IPS-NIHi7 (cell line): ENCODE data around the gene SLC39A9.
"Not testable (repeated sequence)": the region's sequence is repeated elsewhere in the genome, so short reads cannot be mapped to it uniquely, and the experiment has no call there.

ENCODE experiments used
- DNase-seq: peaks from one replicate; pipeline ENCODE4 v3.0.0; 2012; ENCODE audit warnings: mixed read lengths; ENCODE audit errors: extremely low spot score

The SLC39A9 gene

DNA sequence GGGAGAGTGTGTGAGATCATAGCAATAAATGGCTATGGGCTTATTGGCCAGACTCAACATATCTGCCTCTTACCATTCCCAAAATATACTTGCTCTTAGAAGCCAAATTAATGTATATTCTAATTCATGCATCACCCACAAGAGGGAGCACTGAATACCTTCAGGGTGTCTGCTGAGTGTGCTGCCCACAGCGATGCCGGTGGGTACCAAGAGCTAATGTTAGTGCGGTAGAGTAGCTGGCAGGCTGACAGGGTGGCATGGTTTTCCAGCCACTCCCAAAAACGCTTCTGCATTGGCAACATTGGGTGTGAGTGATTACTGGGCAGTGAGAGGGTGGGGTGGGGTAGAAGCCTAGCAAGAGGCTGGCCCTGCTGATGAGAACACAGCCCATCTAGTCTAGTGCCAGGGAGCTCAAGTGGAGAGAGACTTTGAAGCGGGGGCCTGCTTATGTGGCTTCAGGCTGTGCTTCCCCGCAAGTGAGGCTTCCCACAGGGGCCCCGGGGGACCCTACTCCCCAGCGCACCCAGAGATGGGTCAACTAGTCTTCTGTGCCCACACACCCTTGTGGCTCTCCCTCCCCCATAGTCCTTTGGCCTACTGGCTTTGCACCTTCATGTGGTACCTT, 76.8 kb downstream of the SLC39A9 start:
- peak; percentile 30 for DNase-seq

DNA sequence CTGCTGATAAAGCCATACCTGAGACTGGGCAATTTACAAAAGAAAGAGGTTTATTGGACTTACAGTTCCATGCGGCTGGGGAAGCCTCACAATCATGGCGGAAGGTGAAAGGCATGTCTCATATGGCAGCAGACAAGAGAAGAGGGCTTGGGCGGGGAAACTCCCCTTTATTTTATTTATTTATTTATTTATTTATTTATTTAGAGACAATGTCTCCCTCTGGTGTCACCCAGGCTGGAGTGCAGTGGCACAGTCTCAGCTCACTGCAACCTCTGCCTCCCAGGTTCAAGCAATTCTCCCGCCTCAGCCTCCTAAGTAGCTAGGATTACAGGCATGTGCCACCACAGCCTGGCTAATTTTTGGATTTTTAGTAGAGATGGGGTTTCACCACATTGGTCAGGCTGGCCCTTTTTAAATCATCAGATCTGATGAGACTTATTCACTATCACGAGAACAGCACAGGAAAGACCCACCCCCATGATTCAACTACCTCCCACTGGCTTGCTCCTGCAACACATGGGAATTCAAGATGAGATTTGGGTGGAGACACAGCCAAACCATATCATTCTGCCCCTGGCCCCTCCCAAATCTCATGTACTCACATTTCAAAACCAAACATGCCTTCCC, 78.4 kb downstream of the SLC39A9 start:
- DNase-seq = not testable (repeated sequence)

DNA sequence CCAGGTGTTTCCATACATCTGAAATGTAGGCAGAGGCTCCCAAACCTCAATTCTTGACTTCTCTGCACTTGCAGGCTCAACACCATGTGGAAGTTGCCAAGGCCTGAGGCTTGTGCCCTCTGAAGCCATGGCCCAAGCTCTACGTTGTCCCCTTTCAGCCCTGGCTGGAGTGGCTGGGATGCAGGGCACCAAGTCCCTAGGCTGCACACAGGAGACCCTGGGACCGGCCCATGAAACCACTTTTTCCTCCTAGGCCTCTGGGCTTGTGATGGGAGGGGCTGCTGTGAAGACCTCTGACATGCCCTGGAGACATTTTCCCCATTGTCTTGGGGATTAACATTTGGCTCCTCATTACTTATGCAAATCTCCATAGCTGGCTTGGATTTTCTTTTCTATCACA, 79.6 kb downstream of the SLC39A9 start:
- DNase-seq = not testable (repeated sequence)

DNA sequence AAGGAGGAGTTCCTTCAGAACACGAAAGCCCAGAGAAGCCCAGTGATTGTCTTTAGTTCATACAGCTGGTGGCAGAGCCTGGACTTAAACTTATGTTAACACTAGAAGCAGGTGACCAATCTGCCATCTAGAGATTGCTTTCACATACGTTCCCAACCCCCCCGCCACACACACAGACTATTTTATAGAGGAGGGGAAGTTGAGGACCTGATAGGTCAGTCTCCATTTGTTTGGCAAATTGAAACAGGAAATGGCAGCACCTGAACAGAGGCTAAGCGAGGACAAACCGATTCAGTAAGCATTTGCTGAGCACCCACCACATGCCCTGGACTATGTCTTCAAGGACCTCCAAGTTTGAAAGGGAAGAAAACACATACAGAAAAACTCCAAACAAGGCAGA, 81.2 kb downstream of the SLC39A9 start:
- no peak for DNase-seq

DNA sequence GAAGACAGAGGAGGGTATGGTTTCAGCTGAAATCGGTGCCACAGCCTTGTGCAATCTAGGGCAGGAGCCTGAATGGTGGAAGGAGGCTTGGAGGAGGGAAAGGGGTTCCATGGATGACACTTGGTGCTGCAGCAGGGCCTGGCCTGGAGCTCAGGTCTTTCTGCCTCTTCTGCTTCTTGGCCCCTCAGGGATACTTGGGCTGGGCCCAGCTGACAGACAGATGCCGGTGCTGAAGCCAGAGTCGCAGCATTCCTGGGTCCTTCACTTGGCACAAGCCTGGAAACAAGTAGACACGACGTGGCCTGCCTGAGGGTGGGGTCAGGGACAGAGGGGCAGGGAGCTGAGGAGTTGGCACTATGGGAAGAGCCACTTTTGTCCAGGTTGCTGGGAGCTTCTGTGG, 81.6 kb downstream of the SLC39A9 start:
- DNase-seq = no peak

DNA sequence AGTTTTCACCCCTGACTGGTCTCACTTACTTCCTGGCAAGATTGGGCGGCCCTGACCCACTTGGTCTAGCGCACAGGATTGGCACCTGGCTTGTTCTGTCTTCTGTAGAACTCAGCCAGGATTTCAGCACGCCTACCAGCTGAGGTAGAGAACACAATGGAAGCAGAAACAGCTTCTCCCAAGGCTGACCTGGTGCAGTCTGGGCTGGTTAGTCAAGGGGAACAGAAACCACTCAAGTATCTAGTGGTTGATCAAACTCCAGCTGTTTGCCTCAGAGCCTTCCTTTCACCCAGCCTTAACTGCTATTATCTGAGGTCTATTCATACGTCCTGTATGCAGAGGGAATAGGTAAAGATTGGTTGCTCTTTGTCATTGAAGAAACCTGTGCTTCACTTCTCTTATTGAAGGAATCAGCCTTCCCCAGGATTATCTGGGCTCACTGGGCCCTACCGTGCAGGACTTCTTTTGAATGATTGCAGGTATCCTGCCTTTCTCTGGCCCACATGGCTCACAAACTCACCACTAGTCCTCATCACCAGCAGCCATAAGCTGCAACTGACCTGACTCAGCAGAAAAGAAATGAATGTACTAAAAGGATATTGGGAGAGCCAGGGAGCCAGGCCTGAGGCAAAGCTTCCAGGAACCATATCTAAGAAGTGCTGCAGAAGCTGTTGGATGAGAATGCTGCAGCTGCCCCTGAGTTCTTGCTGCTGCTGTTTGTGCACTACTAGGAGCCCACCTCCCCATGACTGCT, 83.5 kb downstream of the SLC39A9 start:
- DNase-seq = no peak

DNA sequence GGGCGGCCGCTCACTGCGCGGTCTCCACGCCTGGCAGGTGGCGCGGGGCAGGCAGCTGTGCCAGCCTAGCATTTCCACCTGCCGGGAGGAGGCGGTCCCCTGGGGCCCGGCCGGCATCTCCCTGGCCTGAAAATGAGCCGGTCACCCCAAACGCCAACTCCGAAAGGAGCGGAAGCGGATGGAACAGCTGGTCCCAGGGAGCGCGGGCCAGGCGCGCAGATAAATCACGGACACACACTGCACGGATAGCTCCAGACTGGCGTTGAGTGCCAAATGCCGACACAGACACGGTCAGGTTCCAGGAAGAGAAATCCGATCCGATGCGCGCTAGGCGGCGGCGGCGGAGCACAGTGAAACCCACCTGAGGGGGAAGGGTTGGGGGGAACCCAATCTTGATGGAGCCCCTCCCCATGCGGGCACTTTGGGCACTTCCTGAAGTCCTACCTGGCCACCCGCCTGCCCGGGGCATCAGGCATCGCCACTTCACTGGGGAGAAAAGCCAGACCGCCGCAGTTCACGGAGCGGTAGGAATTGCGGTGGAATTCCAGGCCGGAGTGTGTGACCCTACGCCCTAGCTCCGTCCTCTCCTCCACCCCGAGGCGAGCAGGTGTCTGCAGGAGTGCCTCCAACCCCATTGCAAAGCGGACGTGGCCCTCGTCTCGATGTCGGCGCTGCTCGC, 85.4 kb downstream of the SLC39A9 start:
- DNase-seq = peak; percentile 33

DNA sequence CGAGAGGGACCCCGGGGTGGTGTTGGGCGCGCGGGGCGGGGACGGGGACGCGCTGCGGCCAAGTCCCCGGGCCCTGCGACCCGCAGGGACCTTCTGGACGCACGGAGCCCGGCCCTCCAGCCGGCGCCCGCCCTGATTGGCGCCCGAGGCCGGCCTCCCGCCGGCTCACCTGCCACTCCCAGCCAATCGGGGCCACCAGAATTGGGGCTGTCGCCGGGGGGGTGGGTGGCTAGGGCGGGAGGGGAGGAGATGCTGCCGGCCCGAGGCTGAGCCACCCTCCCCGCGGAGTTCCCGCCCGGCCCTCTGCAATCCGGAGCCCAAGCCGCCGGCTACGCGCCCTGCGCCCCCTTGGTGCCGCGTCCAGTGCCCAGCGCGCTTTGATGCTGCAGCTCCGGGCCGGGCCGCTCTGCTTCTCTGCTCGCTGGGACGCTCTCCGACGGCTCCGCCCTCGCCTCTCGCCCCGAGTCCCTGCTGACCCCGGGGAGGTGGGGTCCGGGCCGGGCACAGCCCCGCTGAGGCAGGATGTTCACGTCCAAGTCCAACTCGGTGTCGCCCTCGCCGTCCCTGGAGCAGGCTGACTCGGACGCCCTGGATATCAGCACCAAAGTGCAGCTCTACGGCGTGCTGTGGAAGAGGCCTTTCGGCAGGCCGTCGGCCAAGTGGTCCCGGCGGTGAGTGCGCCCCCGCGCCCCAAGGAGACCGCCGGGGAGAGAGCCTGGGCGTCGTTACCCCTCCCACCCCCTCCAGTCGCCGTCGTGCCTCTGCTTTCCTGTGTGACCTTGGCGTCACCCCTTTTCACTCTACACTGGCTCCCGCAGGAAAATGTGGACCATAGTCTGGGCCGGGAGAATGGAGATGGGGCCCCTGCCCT, 86.2 kb downstream of the SLC39A9 start, which contains the start of gene PLEKHD1:
Gene PLEKHD1, plus strand, starts transcription at position 285 of the 871 bp plus-strand sequence. Its CDS starts 238 bp downstream, at position 523.
- peak; percentile 97 for DNase-seq

DNA sequence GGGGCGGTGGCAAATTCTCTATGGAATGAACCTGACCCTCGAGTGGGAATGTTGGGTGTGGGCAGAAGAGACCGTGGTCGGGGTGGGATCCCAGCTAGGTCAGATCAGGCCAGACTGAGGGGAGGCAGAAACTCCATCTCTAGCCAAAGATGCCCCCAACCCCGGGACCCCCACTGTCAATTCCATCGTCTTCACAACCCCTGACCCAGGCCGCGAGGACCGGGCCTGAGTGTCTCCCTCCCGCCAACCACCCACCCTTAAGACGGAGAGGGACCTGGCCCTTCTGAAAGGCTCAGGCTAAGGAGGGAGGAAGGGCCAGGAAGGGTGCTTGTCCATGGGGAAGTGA, 86.8 kb downstream of the SLC39A9 start:
- DNase-seq = no peak

DNA sequence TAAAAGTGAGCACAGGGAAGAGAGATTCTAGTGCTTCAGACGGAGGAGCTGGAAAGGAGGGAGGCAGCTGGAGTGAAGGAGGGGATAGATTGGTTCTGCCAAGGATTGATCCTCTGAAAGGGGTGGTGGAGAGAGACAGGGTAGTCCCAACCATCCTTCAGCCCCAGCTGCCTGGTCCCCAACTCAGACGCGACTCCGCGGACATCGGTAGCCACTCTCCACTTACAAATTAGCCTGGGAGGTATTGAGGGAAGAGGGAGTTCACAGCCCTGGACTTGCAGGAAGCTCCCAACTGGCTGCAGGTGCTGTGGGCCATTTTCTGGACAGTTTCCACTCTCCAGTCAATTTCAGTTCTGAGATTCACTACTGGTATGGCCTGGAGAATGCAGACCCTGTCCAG, 87.2 kb downstream of the SLC39A9 start:
- DNase-seq = no peak

DNA sequence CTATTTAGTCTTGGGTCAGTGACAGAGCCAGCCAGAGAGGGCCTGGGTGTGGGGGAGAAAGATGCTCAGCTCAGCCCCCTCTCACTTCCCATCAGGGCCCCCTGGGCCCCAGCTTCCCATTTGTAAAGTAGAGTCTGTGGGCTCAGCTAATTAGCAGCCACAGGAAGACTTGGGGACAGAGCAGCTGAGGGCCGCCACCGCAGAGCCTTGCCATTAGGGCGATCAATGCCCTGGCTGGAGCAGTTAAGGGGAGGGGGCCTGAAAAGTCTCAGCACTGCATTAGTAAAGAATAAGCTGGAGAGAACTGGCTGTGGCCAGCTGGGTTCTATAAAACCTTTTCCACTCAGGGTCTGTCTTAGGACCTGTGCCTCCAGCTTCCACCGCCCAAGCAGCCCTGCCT, 88.7 kb downstream of the SLC39A9 start:
- DNase-seq = no peak

DNA sequence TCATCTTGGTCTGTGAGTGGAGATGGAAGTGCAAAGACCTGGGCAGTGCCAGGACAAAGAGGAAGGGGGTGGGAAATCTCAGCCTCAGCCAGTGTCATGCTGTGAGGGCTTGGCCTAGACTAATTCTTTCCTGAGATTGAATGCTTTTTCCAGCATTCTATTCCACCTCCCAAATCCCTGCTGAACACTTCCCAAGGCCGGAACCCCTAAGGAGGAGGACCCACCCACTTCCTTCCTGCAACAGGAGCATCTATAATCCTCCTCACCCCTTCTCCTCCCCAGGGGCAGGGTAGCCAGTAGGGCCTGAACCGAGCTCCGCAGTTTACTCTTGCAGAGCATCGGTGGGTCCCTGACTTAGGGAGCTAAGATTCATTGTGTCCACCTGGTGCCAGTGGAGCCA, 89.3 kb downstream of the SLC39A9 start:
- DNase-seq = no peak

DNA sequence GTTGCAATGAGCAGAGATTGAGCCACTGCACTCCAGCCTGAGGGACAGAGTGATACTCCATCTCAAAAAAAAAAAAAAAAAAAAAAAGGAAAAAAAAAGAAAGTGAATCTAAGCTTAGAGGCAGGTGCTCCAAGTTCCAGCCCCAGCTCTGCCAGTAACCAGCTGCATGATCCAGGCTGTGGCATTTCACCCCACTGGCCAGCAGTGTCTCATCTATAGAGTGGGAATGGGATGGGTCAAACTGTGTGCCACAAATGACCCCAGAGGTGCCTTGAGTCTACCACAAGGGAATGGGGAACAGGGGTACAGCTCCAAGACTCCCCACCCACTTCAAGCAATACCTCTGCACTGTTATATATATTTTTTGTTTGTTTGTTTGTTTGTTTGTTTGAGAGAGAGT, 91.0 kb downstream of the SLC39A9 start:
- DNase-seq = no peak

DNA sequence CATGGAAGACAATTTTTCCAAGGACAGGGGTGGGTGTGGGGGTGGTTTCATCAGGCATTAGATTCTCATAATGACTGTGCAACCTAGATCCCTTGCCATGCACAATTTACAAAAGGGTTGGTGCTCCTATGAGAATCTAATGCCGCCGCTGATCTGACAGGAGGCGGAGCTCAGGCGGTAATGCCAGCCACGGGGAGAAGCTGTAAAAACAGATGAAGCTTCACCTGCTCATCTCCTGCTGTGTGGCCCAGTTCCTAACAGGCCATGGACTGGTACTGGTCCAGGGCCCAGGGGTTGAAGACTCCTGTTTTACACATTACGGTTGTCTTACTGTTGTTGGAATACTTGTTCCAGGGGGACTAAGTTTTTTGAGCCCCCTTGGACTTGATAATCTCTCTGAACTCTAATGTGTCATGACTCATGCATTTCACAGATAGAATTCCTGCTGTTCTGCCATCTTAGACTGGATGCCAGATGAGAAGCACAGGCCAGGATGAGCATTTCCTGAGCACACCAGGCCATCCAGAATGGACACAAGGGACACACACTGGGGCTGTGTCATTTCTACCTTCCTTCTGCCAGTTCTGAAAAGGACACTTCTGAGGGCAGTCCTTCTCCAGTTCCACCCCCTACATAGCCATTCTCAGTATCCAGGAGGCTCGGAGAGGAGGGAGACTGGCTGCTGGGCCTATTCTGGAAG, 91.9 kb downstream of the SLC39A9 start:
- DNase-seq = no peak

DNA sequence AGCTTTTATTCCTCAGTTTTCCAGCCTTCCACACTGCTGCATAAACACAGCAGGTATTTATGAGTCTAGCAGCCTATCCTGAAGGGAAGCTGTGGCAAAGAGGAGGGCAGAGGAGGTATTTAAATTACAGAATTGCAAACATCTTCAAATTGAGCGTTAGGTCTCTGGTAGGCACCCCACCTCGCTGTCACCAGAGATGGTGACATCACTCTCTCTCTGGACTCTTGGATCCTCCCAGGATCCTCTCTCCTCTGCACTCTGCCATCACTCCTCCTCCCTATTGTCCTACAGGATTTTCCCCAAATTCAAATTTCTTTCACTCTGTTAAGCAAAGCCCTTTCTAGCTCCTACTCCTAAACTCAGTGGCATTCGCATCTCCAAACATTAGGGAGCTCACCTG, 92.7 kb downstream of the SLC39A9 start:
- no peak for DNase-seq

DNA sequence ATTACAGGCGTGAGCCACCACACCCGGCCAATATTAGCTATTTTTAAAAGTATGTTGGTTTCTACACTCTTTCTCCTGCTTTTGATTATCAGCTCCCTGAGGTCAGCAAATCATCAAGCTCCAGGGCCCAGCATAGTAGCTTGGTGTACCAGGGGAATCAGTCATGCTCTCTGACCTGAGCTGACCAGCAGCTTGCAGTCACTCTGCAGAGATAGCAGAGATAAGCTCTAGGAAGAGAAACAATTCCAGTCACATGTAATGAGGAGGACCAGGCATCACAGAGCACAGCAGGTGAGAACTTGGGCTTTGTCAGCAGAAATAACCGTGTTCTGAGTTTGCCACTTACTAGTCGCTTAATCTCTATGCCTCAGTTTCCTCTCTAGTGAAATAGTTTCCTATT, 94.5 kb downstream of the SLC39A9 start:
- peak; percentile 9 for DNase-seq

DNA sequence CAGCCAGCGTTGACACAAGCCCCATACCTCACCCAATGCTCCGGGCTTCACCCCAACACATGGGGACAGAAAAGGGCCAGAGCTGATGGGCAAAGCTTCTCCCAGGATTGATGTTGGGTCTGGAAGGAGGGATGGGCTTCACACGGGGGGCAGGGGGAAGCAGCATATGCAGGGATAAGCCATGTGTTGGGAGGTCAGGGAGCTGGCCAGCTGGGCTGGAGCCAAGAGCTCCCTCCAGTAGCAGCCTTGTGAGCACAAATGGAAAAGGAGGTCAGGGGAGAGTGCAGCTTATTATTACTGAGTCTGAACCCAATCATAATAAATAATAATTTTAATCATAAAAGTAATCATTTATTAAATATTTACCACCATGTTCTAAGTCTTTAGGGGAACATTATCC, 95.3 kb downstream of the SLC39A9 start:
- no peak for DNase-seq

DNA sequence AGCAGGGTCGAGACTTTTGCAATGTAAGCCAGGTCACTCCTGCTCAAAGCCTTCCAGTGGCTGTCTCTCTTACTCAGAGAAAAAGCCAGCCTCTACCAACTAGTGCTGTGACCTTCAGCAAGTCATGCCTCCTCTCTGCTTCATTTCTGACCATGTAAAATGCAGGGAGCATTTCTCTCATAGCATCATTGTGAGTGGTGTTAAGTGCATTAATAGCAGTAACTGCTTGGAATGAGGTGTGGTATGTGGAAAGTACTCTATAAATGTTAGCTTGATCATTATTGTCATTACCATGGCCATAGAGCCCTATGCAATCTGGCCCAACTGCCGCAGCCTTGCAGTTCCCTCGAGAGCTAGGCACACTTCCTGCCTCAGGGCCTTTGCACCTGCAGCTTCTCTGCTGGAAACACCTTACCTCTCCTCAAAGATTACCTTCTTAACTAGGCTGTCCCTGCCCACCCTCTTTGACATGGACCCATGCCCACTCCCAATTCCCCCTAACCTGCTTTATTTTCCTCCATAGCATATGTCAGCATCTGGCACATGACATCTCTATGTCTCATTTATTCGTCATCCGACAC, 96.9 kb downstream of the SLC39A9 start:
- DNase-seq = no peak

DNA sequence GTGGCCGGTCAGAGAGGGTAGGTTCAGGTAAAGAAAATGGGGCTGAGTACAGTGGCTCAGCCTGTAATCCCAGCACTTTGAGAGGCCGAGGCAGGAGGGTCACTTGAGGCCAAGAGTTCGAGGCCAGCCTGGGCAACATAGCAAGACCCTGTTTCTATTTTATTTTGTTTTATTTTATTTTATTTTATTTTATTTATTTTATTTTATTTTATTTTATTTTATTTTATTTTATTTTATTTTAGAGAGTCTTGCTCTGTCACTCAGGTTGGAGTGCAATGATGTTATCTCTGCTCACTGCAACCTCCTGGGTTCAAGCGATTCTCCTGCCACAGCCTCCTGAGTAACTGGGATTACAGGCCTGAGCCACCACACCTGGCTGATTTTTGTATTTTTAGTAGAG, 99.4 kb downstream of the SLC39A9 start:
- DNase-seq = not testable (repeated sequence)

DNA sequence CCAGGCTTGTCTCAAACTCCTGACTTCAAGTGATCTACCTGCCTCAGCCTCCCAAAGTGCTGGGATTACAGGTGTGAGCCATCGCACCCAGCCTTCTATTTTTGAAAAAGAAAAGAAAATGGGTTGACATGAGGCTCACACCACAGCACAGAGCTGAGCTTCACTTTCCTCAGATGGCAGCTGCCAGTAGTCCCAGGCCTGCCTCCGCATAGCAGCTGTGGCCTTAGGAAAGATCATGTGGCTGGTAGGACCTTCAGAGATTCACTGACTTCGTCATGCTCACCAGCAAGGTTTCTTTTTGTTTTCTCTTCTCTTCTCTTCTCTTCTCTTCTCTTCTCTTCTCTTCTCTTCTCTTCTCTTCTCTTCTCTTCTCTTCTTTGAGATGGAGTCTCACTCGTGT, 99.8 kb downstream of the SLC39A9 start:
- not testable (repeated sequence) for DNase-seq

DNA sequence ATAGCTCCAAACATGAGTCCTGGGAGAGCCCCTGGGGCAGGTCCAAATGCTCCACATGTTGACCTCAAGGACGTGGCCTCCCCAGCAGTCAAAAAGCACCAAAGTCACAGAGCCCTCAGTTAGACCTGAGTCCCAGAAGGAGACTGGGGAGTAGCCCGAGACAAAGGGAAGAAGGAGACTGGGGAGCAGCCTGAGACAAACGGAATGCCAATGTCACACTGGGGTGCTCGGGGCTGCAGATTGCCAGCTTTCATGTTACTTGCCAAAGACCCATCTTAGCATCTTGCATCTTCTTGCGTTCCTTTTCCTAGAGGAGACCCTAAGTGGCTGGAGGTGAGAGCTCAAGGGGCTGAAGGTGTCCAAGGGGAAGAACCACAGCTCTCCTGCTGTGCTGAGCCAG, 100.9 kb downstream of the SLC39A9 start:
- DNase-seq = no peak
